Endothelial cell of umbilical vein (primary cell): Measurements from ENCODE around the gene LGI4.

Source experiments
- EZH2 ChIP-seq: IDR thresholded peaks from 2 replicates; pipeline ENCODE4 v1.6.1; 2012; ENCODE audit warnings: borderline replicate concordance, low read depth, mild to moderate bottlenecking, moderate library complexity, low read length, inconsistent platforms; ENCODE audit not compliant: severe bottlenecking
- FOS ChIP-seq: IDR thresholded peaks from 2 replicates; pipeline ENCODE4 v1.6.1; 2011; ENCODE audit warnings: mild to moderate bottlenecking, low read length, moderate library complexity, borderline replicate concordance; ENCODE audit not compliant: insufficient read depth
- GATA2 ChIP-seq: IDR thresholded peaks from 2 replicates; pipeline ENCODE4 v1.7.0; 2011; ENCODE audit warnings: low read depth, mild to moderate bottlenecking, moderate library complexity, mixed read lengths, low read length; ENCODE audit not compliant: insufficient read length, insufficient read depth
- JUN ChIP-seq: IDR thresholded peaks from 2 replicates; pipeline ENCODE4 v1.6.1; 2011; ENCODE audit warnings: borderline replicate concordance, low read depth; ENCODE audit not compliant: insufficient read length, insufficient read depth
- MYC ChIP-seq: IDR thresholded peaks from one replicate; pipeline ENCODE4 v1.6.1; 2011; ENCODE audit warnings: mild to moderate bottlenecking, low read depth, low read length
- POLR2A ChIP-seq: IDR thresholded peaks from 2 replicates; pipeline ENCODE4 v1.6.1; 2012; ENCODE audit warnings: low read depth, mild to moderate bottlenecking, control low read depth, low read length
- POLR2AphosphoS5 ChIP-seq: IDR thresholded peaks from 2 replicates; pipeline ENCODE4 v1.6.1; 2012; ENCODE audit warnings: low read depth, mild to moderate bottlenecking, control low read depth, low read length, moderate library complexity; ENCODE audit not compliant: insufficient read depth
- TF ChIP-seq, protein P1 (sequence below), 2 donors: IDR thresholded peaks; 1 replicate in 1 of 2; 2 replicates in 1 of 2; pipeline ENCODE4 v1.5.1; 2011; ENCODE audit warnings: low read length in 2 of 2, mild to moderate bottlenecking in 2 of 2, moderate library complexity in 2 of 2, control low read depth in 1 of 2, inconsistent platforms in 1 of 2, low read depth in 1 of 2; ENCODE audit not compliant: insufficient read depth in 1 of 2; ENCODE audit errors: extremely low read depth in 1 of 2
- TF ChIP-seq, protein P2 (sequence below): IDR thresholded peaks from 2 replicates; pipeline ENCODE4 v1.6.1; 2011; ENCODE audit not compliant: insufficient read depth, insufficient read length

DNA sequence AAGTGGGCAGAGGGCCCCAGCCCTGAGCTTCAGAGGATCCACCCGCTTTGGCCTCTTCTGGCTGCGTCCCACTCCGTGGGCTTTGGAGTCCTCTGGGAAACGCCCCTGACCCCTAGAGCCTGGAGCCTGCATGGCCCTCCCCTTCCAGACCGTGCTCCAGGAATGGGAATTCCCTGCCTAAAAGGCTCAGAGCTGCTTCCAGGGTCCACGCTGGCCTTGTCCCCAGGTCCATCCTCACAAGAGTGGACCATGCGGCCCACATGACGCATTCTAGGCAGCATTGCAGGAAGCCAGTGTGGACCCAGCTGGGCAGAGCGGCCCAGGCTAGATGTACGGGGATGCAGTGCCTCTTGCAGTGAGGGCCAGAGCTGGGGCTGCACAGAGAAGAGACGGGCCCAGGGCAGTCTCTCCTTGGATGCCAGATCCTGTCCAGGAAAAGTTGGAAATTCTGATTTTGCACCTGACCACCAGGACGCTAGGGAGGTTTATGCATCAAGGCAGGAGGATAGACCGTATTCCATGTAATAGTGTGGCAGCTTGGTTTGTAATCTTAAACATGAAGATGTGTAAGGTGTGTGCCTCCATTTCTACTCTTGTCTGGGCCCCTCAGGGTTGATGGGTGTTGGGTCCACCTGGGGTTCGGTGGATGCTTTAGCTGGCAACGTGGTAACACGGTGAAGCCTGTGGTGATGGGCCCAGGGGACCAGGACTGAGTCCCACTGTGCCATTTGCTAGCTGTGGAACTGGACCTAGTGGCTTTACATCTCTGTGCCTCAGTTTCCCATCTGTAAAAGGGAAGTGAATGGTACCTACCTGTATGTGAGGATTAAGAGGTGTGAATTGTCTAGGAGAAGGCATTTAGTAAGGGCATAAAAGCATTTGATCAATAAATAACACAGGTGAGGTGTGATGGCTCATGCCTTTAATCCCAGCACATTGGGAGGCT is 34.0 kb downstream of the LGI4 start:
- TF ChIP-seq POLR2A (no peak), EZH2 (no peak), FOS (no peak), MYC (no peak), POLR2AphosphoS5 (no peak), GATA2 (no peak), JUN (no peak)
- TF ChIP-seq, protein P1, sequence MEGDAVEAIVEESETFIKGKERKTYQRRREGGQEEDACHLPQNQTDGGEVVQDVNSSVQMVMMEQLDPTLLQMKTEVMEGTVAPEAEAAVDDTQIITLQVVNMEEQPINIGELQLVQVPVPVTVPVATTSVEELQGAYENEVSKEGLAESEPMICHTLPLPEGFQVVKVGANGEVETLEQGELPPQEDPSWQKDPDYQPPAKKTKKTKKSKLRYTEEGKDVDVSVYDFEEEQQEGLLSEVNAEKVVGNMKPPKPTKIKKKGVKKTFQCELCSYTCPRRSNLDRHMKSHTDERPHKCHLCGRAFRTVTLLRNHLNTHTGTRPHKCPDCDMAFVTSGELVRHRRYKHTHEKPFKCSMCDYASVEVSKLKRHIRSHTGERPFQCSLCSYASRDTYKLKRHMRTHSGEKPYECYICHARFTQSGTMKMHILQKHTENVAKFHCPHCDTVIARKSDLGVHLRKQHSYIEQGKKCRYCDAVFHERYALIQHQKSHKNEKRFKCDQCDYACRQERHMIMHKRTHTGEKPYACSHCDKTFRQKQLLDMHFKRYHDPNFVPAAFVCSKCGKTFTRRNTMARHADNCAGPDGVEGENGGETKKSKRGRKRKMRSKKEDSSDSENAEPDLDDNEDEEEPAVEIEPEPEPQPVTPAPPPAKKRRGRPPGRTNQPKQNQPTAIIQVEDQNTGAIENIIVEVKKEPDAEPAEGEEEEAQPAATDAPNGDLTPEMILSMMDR (IDR thresholded peaks at IDR 0.05; ENCODE audit: extremely low read depth in 1 of 2, insufficient read depth in 1 of 2, low read depth in 1 of 2, low read length in 2 of 2): no peak
- TF ChIP-seq, protein P2, sequence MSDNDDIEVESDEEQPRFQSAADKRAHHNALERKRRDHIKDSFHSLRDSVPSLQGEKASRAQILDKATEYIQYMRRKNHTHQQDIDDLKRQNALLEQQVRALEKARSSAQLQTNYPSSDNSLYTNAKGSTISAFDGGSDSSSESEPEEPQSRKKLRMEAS: no peak
